Putamen (tissue), 1 donor: ENCODE measurements around the gene CEP20.

ENCODE experiments used
- DNase-seq: peaks from one replicate; pipeline ENCODE4 v3.0.0-alpha.2; 2016; ENCODE audit warnings: low spot score

CEP20 gene

DNA sequence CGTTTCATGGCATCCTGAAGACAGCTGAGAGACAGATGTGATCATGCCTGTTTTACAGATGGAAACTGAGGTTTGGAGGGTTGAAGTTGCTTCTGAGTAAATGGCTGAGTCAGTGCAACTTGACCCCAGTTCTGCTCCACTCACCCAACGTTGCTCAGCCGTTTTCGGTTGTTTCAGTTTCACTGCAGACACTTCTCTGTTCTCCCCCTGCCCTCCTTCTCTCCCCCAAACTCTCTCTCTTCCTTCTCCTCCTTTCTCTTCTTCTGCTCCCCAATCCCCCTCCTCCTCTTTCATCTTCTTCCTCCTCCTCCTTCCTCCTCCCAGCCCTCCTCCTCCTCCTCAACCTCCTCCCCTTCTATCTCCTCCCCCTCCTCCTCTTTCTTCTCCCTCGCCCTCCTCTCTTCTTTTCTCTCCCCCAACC lies 9.4 kb upstream of the CEP20 start:
- no peak for DNase-seq

DNA sequence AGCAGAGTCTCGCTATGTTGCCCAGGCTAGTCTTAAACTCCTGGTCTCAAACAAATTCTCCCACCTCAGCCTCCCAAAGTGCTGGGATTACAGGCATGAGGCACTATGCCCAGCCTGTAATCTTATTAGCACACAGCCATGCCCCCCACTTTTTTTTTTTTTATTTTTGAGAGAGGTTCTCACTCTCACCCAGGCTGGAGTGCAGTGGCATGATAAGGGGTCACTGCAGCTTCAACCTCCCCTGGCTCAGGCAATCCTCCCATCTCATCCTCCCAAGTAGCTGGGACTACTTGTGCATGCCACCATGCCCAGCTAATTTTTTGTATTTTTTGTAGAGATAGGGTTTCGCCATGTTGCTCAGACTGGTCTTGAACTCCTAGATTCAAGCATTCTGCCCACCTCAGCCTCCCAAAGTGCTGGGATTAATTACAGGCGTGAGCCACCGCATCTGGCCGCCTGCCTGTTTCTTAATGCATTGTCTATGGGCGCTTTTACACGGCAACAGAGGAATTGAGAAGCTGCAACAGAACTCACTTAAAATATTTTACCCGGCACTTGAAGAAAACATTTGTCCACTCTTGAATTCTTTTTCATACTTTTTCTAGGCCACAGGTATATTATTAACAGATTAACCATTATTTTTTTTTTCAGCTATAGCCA lies 8.8 kb upstream of the CEP20 start:
- no peak for DNase-seq

DNA sequence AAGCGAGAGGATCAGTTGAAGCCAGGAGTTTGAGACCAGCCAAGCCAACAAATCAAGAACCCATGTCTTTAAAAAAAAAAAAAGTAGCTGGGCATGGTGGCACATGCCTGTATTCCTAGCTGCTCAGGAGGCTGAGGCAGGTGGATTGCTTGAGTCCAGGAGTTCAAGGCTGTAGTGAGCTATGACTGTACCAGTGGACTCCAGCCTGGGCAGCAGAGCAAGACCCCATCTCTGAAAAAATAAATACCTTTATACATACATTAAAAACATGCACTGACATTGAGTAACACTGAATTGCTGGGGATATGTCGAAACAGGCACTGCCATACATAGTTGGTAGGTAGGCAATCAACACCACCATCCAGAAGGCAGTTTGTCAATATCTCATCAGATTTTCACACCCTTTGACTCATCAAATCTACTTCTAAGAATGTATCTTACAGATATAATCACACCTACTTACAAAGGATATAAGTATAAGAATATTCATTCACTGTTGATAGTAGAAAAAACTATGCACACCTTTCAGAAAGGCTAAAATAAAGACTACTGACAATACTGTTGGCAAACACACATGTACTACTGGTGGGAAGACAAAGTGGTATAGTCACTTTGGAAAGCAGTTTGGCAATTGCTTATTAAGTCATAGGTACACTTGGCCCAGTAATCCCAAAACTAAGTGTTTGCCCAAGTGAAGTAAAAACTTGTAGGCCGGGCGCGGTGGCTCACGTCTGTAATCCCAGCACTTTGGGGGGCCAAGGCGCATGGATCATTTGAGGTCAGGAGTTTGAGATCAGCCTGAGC lies 6.4 kb upstream of the CEP20 start:
- DNase-seq, result no peak

DNA sequence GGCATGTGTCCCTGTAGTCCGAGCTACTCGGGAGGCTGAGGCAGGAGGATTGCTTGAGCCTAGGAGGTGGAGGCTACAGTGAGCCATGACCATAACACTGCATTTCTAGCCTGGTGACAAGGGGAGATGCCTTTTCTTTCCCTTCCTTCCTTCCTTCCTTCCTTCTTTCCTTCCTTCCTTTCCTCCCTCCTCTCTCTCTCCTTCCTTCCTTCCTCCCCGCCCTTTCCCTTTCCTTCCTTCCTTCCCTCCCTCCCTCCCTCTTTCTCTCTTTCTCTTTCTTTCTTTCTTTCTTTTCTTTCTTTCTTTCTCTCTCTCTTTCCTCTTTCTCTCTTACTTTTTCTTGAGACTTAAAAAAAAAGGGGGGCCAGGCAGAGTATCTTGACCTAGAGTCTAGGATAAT lies 3.1 kb upstream of the CEP20 start:
- no peak for DNase-seq

DNA sequence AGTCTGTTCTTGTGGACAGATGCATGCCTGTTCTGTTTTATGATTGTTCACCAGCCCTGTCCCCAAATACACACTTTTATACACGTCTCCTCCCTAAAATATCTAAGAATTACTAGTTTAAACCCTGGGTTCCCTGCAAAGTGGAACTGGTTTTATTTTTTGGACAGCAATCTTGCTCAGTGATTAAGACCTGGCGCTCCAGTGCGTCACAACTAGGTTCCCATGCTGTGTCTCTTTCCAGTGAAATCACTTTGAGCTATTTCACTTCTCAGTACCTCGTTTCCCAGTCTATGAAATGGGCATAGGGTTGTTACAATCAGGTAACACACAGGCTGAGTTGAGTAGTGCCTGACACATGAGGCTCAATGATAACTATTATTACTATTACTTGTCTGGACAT lies 1.1 kb downstream of the CEP20 start:
- no peak for DNase-seq

DNA sequence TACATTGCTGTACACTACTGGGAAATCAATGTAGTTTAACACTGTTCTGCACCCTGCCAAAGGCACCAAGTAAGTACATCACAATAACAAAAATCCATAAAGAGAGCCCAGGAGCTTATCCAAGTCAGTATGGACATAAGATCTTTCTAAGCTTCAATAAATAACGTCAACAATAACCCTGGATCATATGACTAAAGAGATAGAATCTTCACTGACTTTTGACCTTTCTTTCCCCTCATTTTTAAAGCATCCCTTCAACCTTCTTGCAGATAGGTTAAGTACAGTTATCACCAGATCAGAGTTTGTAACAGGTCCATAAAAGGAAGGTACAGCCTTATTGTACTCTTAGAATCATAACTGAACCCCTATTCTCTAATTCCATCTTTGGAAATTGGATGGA lies 2.3 kb downstream of the CEP20 start:
- no peak for DNase-seq

DNA sequence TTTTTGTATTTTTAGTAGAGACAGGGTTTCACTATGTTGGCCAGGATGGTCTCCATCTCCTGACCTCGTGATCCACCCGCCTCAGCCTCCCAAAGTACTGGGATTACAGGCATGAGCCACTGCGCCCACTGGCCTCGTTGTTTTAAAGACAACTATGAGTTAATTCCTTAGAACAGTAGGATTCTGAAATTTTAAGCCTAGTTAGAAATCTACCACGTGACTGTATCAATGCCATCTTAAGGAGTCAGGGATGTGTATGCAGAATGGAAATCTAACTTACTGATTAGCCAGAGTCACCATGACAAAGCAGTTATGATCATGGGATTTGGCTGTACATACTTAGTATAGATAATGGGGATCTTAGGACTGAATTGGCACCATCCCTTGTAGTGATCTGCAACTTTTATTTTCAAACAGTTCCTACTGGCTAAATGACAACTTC lies 2.8 kb downstream of the CEP20 start:
- DNase-seq, result no peak

DNA sequence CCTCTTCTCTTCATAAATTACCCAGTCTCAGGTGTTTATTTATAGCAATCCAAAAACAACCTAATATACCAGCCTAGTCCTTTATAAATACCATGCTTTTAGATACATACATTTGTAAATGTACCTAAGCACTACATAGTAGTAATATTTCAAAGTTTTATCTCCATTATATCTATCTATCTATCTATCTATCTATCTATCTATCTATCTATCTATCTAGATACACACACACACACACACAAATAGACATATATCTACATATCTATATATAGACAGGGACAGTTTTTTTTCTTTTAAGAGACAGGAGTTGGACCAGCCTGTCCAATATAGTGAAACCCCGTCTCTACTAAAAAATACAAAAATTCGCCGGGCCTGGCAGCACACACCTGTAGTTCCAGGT lies 5.8 kb downstream of the CEP20 start:
- no peak for DNase-seq

DNA sequence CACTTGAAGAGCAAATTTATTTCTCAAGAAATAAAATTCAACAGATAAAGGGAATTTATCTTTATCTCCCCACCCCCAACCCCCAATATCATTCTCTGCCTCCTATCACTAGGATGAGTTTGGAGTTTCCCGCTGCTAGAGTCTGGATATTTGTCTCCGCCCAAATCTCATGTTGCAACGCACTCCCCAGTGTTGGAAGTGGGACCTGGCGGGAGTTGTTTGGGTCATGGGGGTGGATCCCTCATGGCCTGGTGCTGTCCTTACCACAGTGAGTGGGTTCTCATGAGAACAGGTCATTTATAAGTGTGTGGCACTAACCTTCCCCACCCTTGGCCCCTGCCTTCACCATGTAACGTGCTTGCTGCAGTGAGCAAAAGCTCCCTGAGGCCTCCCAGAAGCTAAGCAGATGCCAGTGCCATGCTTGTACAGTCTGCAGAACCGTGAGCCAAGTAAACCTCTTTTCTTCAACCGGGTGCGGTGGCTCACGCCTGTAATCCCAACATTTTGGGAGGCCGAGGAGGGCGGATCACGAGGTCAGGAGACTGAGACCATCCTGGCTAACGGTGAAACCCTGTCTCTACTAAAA lies 6.5 kb downstream of the CEP20 start:
- DNase-seq, result no peak

DNA sequence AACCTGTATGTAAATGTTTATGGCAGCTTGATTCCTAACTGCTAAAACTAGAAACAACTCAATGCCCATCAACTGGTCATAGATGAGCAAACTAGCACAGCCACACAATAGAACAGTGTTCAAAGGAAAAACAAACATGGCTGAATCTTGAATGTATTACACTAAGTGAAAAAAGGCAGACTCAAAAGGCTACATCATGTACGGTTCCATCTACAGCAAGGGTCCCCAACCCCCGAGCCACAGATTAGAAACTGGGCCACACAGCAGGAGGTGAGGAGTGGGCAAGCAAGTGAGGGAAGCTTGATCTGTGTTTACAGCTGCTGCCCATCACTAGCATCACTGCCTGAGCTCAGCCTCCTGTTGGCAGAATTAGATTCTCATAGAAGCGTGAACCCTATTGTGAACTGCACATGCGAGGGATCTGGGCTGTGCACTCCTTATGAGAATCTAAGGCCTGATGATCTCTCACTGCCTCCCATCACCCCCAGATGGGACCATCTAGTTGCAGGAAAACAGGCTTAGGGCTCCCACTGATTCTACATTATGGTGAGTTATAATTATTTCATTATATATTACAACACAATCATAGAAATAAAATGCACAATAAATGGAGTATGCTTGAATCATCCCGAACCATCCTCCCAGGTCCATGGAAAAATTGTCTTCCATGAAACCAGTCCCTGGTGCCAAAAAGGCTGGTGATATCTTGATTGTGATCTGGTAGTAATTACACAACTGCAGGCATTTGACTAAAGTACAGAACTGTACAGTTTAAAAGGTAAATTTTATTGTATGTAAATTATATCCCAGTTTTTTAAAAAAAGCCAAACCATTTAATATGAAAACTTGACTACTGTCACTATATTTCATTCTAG lies 7.7 kb downstream of the CEP20 start:
- DNase-seq, result no peak

DNA sequence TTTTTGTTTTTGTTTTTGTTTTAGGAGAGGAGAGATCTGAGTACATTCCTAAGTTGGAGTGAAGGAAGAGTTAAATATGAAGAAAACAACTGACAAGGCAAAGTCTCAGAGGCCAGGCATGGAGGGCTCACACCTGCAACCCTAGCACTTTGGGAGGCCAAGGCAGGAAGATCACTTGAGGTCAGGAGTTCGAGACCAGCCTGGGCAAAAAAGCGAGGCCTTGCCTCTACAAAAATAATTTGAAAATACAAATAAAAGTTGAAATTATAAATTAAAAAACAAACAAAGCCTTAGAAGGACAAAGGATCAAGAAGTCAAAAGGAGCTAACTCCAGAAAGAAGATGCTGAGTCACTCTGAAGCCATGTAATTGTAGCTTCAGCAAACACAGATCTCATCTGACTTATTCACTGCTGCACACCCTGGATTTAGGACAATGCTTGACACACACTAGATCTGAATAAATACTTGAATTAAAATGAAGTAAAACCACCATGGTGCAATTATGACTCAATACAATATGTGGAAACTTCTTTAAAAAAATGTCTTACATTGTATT lies 9.1 kb downstream of the CEP20 start:
- no peak for DNase-seq

DNA sequence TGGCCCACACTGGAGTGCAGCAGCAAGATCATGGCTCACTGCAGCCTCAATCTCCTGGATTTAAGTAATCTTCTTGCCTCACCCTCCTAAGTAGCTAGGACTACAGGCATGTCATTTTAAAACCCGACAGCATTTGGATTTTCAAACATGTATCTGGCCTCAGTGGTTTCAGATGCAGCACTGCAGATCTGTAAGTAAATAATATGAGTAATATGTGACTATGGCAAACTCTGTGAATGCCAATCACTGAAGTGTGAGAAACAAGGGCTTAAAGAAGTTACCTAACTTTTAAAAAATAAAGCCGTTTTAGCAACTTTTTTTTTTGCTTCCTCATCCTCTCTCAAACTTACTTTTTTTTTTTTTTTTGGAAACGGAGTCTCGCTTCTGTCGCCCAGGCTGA lies 11.9 kb downstream of the CEP20 start:
- DNase-seq, result no peak

DNA sequence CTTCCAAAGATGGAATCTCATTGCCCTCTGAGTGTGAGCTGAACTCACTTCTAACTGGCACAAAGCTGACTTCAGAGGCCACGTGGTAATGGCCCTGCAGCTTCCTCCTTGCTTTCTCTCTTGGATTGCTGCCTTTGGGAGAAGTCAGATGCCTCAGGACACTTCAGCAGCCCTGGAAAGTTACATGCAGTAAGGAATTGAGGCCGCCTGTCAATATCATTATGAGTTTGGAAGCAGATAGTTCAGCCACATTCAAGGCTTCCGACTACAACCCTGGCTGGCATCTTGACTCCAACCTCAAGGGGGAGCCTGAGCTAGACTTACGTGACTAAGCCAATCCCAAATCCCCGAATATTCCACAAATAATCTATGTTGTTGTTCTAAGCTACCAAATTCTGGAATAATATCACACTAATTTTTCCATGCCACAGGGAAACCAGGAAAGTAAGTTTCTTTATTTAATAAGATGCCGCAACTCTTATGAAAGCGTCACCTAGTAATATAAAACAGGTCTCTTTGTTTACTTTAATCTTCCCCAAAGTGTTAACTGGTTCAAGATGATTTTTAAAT lies 13.6 kb downstream of the CEP20 start:
- peak; percentile 47 for DNase-seq

DNA sequence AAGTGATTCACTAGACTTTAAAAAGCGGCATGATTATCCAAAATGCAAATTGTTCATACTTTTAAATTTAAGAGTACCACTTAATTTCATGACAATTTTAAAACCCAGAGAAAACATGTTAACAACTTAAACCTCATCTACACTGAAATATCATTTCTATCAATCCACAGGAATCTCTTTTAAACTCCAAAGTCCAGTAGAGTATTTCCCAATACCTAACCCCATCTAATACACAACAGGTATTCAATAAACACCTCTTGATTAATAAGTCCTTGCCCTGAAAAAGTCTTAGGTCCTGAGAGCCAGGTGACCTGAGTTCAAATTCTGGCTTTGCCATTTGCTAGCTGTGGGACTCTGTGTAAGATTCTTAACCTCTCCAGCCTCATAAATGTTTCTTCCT lies 14.7 kb downstream of the CEP20 start:
- no peak for DNase-seq

DNA sequence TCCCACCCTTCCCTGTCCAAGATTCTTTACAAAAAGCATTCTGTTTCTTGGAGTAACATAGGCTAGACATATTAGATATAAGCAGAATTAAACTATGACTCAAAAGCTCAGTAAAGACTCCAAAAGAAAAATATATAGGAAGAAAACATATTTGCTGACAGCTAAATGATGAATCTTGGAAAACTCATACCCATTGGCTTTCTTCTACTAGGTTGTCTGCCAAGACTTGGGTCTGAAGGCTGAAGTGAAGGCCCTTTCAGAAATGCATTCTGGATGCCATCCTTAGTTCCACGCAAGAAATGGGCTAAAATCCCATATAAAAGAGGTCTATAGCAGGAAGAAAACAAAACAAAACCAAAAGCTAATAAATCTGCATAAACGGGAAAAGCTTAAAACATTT lies 15.1 kb downstream of the CEP20 start:
- DNase-seq, result no peak

DNA sequence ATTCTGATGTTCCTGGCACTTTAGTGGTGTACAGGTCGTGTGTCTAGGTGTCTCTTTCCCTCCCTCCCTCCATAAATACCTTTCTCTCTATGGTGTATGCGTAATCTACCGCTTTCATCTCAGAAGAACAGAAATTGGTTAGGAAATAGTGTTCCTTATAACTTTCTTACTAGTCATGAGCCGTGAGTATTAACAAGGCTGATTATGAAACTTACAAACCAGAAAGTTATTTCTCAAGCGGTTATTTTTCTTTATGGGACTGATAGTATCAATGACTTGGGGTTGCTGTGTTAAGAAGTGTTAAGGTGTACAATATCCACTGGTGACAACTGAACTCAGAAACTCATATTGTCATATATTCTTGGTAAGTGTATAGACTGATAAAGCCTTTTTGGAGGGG lies 18.4 kb downstream of the CEP20 start:
- no peak for DNase-seq

DNA sequence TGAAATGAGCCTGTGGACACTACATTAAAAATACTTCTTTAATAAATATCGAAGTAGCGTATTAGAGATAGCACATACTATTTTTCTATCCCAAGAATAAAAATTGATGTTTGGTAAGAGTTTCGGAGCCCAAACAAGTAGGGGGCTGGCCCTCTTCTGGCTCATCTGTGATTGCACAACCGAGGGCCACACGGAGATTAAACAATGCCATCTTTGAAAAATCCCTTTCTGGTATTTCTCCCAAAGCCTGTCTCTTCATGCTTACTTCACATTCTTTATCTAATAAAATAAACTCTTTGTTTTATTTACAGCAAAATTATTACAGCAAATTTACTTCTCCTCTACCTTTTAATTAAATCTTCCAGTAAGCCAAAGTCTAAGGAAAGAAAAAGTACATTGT lies 22.0 kb downstream of the CEP20 start:
- DNase-seq, result no peak

DNA sequence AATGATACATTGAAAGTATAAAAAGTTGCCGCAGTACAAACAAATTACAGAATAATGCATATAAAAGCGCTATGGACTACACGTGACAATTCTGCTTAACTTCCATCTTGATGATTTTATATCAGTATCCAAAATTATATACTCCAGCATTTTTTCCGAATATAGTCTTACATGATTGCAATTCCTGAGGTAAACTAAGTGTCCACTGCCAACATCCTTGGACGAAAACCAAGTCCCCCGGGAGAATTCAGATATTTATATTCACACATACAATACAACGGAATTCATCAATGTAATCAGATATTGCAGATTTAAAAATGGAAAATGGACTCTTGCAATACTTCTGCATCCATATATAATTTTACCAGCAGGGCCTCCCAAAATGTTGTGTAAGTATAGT lies 22.7 kb downstream of the CEP20 start:
- no peak for DNase-seq

DNA sequence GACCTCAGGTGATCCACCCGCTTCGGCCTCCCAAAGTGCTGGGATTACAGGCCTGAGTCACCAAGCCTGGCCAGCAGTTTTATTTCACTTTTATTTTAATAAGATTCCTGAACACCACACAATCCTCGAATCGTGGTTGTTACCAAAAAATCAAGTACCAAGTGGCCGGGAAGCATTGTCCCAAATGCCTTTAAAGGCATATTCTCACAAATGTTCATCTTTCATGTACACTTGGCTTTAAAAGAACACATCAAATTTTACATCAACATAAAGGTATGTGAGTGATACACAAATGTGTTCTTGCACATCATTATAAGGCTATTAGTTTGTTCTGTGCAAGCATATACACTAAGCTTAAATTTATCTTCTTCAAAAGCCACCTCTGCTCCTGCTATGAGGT lies 23.5 kb downstream of the CEP20 start:
- no peak for DNase-seq

DNA sequence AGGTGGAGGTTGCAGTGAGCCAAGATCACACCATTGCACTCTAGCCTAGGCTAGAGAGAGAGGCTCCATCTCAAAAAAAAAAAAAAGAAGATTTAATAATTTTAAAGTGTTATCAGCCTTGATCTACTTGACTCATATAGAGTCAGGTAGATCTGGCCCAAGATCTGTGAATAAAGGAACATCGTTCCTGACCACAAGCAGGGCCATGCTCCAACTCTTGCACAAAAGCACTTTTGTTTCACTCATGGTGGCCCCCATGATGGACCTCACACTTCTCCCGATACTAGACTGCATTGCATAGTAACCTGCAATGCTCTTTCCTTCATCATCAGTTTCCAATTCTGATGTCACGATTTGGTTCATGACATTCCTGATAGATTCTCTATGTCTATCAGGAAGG lies 26.4 kb downstream of the CEP20 start:
- no peak for DNase-seq

DNA sequence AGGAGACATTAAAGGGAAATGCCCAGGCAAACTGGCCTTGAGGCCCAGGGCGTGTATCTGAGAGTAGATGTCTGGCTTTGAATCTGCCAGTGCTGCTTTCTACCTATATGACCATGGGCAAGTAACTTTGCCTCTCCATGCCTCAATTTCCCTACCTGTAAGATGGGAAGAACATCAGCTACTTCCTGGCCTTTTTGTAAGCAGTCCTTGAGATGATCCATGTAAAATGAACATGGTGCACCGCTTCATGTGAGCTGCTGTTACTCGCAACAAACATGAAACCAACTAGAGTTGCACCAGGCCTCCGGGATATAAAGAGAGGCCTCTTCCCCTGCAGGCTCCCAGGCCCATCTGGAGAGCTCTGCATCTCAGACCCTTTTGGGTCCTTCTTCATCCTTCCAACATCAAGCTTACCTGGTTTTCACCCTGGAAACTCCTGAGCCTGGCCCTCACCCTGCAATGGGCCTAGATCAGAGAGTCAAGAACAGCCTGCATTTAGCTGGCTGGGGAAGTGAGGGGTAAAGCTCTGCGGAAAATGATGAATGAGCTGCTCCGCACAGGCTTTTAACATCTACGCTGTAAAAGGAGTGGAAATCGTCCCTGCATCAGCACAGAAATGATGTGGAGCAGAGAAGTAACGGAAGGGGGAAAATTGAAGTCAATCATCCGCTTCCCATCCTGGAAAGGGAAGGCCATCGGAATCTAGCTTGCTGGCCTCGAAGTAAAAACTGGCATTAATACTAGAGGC lies 29.3 kb downstream of the CEP20 start:
- DNase-seq, result no peak
